GM23248 (cell line): ENCODE data around the gene VKORC1. TPM values are rescaled to one million over a fixed set of nuclear protein-coding genes. Genes with fewer than 3 reads are reported as not detected.
A peak's percentile ranks its signal among the peaks of the same experiment; 100 is the strongest.

Experiments
- DNase-seq: peaks from one replicate; pipeline ENCODE4 v3.0.0-alpha.2; 2015
- H2AFZ ChIP-seq: fragments of 200-600 bp; sonication (generic); 2 replicates; pipeline ENCODE4 v1.6.1; 2016; ENCODE audit warnings: antibody characterized with exemption
- H3F3A ChIP-seq: fragments of 200-600 bp; sonication (generic); 2 replicates; pipeline ENCODE4 v1.6.1; 2016; ENCODE audit warnings: mild to moderate bottlenecking, antibody characterized with exemption, mixed run types; ENCODE audit not compliant: insufficient read depth
- H3K27ac ChIP-seq: fragments of 200-600 bp; sonication (generic); 2 replicates; pipeline ENCODE4 v1.5.1; 2016; ENCODE audit warnings: mild to moderate bottlenecking
- H3K27me3 ChIP-seq: fragments of 200-600 bp; sonication (generic); replicated peaks from 2 replicates; pipeline ENCODE4 v1.6.1; 2016; ENCODE audit warnings: mild to moderate bottlenecking; ENCODE audit not compliant: insufficient read depth
- H3K36me3 ChIP-seq: fragments of 200-600 bp; sonication (generic); 2 replicates; pipeline ENCODE4 v1.6.1; 2016; ENCODE audit warnings: low read depth, mild to moderate bottlenecking
- H3K4me1 ChIP-seq: fragments of 200-600 bp; sonication (generic); 2 replicates; pipeline ENCODE4 v1.6.1; 2016; ENCODE audit warnings: mild to moderate bottlenecking; ENCODE audit not compliant: insufficient read depth
- H3K4me2 ChIP-seq: fragments of 200-600 bp; sonication (generic); one replicate; pipeline ENCODE4 v1.6.1; 2016; ENCODE audit warnings: mild to moderate bottlenecking; ENCODE audit not compliant: unreplicated experiment
- H3K4me3 ChIP-seq: fragments of 200-600 bp; sonication (generic); 2 replicates; pipeline ENCODE4 v1.5.1; 2016; ENCODE audit warnings: mild to moderate bottlenecking
- H3K79me2 ChIP-seq: fragments of 200-600 bp; sonication (generic); 2 replicates; pipeline ENCODE4 v1.6.1; 2016; ENCODE audit warnings: mild to moderate bottlenecking; ENCODE audit not compliant: insufficient read depth
- H3K9ac ChIP-seq: fragments of 200-600 bp; sonication (generic); 2 replicates; pipeline ENCODE4 v1.6.1; 2016; ENCODE audit warnings: mild to moderate bottlenecking
- H3K9me2 ChIP-seq: fragments of 200-600 bp; sonication (generic); 2 replicates; pipeline ENCODE4 v1.6.1; 2016; ENCODE audit warnings: mixed run types, mild to moderate bottlenecking, moderate library complexity; ENCODE audit not compliant: insufficient read depth
- H3K9me3 ChIP-seq: fragments of 200-600 bp; sonication (generic); one replicate; pipeline ENCODE4 v1.6.1; 2017; ENCODE audit warnings: low read depth
- H4K20me1 ChIP-seq: fragments of 200-600 bp; sonication (generic); 2 replicates; pipeline ENCODE4 v1.6.0; 2016; ENCODE audit not compliant: insufficient read depth
- EZH2 ChIP-seq: fragments of 200-600 bp; sonication (generic); IDR thresholded peaks from 2 replicates; pipeline ENCODE4 v1.6.1; 2018; ENCODE audit warnings: antibody characterized with exemption, mild to moderate bottlenecking; ENCODE audit not compliant: insufficient read depth, poor library complexity, severe bottlenecking
- EZH2phosphoT487 ChIP-seq: fragments of 200-600 bp; sonication (generic); IDR thresholded peaks from 2 replicates; pipeline ENCODE4 v1.6.1; 2018; ENCODE audit warnings: antibody characterized with exemption, moderate library complexity, mild to moderate bottlenecking, low read depth; ENCODE audit not compliant: insufficient read depth
- WGBS, 2 experiments: methylation state at CpG; one replicate each; pipeline ENCODE4 v1.1.6; 2015 to 2017; ENCODE audit warnings: low lambda C conversion rate in 2 of 2, low coverage in 1 of 2; ENCODE audit errors: missing lambda C conversion rate in 2 of 2; 5-methylcytosine and 5-hydroxymethylcytosine counted together
- in situ Hi-C: fragments of 300-500 bp; cut with MboI; formaldehyde crosslinking; loops from 2 replicates; pipeline ENCODE4 v1.15.0; 2020
- polyA plus RNA-seq: library from polyadenylated mRNA; unstranded; fragments of >200 nt; fragmentation: Nextera tagmentation; extraction: Ambion mirVana; gene quantifications from 2 replicates; pipeline ENCODE4 v1.2.1, GENCODE V29; 2016
- total RNA-seq: library from RNA; depleted of rRNA; stranded (reverse); fragments of >200 nt; shearing (Covaris generic); gene quantifications from 2 replicates; pipeline ENCODE4 v1.2.3, GENCODE V29; 2014

Gene VKORC1
- total and polyA plus RNA-seq, 2 experiments from 2014 or later: 480 to 535 TPM

DNA sequence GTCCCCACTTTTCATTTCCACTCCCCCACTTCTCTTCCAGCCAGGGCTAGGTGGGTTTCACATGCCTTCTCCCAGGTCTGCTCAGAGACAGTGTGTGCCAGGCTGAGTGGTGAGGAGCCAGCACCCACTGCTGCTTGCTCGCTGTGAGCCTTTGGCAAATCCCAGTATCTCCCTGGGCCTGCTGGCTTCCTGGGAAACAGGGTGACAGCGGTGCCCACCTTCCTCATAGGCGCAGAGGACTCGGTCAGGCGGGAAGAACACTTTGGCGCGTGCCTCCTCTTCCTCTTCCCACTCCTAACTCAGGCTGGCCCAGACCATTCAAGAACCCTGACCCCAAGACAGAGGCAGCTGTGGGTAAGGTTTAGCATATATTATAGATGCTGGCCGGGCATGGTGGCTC, 5.4 kb downstream of the VKORC1 start:
- peaks cover 13% of the 10 kb centered on the region; the same call in 1 of the 2 replicates for H3K36me3 ChIP-seq
- H3K9me3 ChIP-seq: no peaks in the 10 kb centered on the region
- peaks cover 21% of the 10 kb centered on the region for H3F3A ChIP-seq
- no peak overlapping the region for H3K4me3 ChIP-seq
- H3K79me2 ChIP-seq: peaks cover 65% of the 10 kb centered on the region
- 95 to 97% methylated on average over 8 of the region's 8 CpGs for WGBS, 2 experiments
- no peak overlapping the region for H3K9ac ChIP-seq
- H3K9me2 ChIP-seq: no peaks in the 10 kb centered on the region
- H3K27ac ChIP-seq: no peak overlapping the region
- H3K4me1 ChIP-seq: peaks cover 27% of the 10 kb centered on the region
- in situ Hi-C loops: no loop called here
- TF ChIP-seq EZH2phosphoT487 (no peak), EZH2 (no peak)
- no peak overlapping the region for H2AFZ ChIP-seq
- no peak for DNase-seq
- H3K4me2 ChIP-seq: no peak overlapping the region
- no peaks in the 10 kb centered on the region for H4K20me1 ChIP-seq
- H3K27me3 ChIP-seq: no peaks in the 10 kb centered on the region

GRCh38 chr16:31088459-31089183, 6.0 kb downstream of the VKORC1 start, which contains the start of gene PRSS53:
Gene PRSS53 (minus strand): TSS chr16:31088943. CDS start chr16:31088809, 134 bp downstream.
- no peak within 1 kb of the TSS for H2AFZ ChIP-seq
- in situ Hi-C loops: no loop called here
- H4K20me1 ChIP-seq: no peaks in the 10 kb centered on the region
- 76 to 81% methylated on average over 15 of the region's 15 CpGs for WGBS, 2 experiments
- H3K79me2 ChIP-seq: peaks cover 59% of the 10 kb centered on the region
- no peaks in the 10 kb centered on the region for H3K9me2 ChIP-seq
- no peak within 1 kb of the TSS for H3K4me3 ChIP-seq
- peak within 1 kb of the TSS; percentile 14; the same call in 1 of the 2 replicates for H3K9ac ChIP-seq
- peaks cover 21% of the 10 kb centered on the region for H3F3A ChIP-seq
- no peak for DNase-seq
- no peaks in the 10 kb centered on the region for H3K27me3 ChIP-seq
- no peak for TF ChIP-seq EZH2
- no peak for TF ChIP-seq EZH2phosphoT487
- H3K36me3 ChIP-seq: peaks cover 13% of the 10 kb centered on the region; the same call in 1 of the 2 replicates
- H3K4me2 ChIP-seq: no peak within 1 kb of the TSS
- no peaks in the 10 kb centered on the region for H3K9me3 ChIP-seq
- H3K27ac ChIP-seq: no peak within 1 kb of the TSS
- peaks cover 27% of the 10 kb centered on the region for H3K4me1 ChIP-seq

DNA sequence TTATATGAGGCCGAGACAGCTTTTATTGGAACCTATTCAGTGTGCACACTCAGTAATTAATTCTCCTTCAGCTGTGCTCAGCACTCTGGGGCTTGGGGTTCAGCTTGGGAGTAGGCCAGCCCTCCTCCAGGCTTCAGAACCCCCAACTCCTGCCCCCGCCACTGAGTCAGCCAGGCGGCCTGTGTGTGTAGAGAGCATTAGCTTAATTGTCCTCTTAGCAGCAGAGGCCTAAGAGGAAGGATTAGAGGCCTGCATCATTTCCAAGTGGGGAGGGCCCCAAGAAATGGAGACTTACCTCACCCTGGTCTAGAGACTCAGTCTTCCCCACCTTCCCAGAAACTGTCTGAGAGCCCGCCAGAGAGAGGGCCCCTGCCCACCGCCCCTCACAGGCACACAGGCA, 6.6 kb downstream of the VKORC1 start:
- no peaks in the 10 kb centered on the region for H4K20me1 ChIP-seq
- peaks cover 55% of the 10 kb centered on the region for H3K79me2 ChIP-seq
- no peak overlapping the region for H3K4me3 ChIP-seq
- H3K36me3 ChIP-seq: peaks cover 13% of the 10 kb centered on the region; the same call in 1 of the 2 replicates
- H3K27me3 ChIP-seq: no peaks in the 10 kb centered on the region
- H3K4me2 ChIP-seq: no peak overlapping the region
- peak overlapping the region; percentile 14; the same call in 1 of the 2 replicates for H3K9ac ChIP-seq
- H3K9me2 ChIP-seq: no peaks in the 10 kb centered on the region
- WGBS, 2 experiments: 83 to 96% methylated on average over 5 of the region's 5 CpGs
- no peaks in the 10 kb centered on the region for H3K9me3 ChIP-seq
- DNase-seq: no peak
- H3K27ac ChIP-seq: no peak overlapping the region
- H2AFZ ChIP-seq: no peak overlapping the region
- TF ChIP-seq EZH2phosphoT487 (no peak), EZH2 (no peak)
- peaks cover 21% of the 10 kb centered on the region for H3F3A ChIP-seq
- peaks cover 27% of the 10 kb centered on the region for H3K4me1 ChIP-seq
- in situ Hi-C loops: no loop called here

DNA sequence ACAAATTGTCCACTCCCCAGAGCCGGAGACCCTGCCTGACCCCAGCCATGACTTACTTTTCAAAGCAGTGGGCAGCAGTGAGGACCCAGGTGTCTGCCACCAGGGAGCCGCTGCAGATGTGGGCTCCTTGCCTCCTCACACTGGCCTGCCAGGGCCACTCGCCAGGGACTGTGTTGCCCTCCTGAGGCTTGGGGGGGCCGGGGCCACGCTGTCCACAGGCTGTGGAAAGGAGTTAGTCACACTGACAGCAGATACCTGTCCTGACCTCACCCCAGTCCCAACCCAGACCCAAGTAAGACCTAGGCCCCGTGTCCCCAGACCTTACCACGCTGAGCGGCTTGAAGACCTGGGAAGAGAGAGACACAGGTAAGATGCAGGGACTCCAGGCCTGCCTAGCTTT, 7.1 kb downstream of the VKORC1 start:
- peaks cover 16% of the 10 kb centered on the region for H3F3A ChIP-seq
- no peaks in the 10 kb centered on the region for H4K20me1 ChIP-seq
- H3K9me2 ChIP-seq: no peaks in the 10 kb centered on the region
- no peak for TF ChIP-seq EZH2phosphoT487
- TF ChIP-seq EZH2: no peak
- no peak for DNase-seq
- in situ Hi-C loops: no loop called here
- H3K4me2 ChIP-seq: no peak overlapping the region
- peaks cover 13% of the 10 kb centered on the region; the same call in 1 of the 2 replicates for H3K36me3 ChIP-seq
- H3K9me3 ChIP-seq: no peaks in the 10 kb centered on the region
- H3K4me3 ChIP-seq: no peak overlapping the region
- H3K27ac ChIP-seq: no peak overlapping the region
- H3K9ac ChIP-seq: no peak overlapping the region
- no peak overlapping the region for H2AFZ ChIP-seq
- H3K27me3 ChIP-seq: no peaks in the 10 kb centered on the region
- H3K4me1 ChIP-seq: peaks cover 23% of the 10 kb centered on the region
- 96 to 97% methylated on average over 8 of the region's 8 CpGs for WGBS, 2 experiments
- peaks cover 55% of the 10 kb centered on the region for H3K79me2 ChIP-seq
